HG02678 (cell line): ENCODE data around the gene SPATA13.
"Not testable (repeated sequence)": the region's sequence is repeated elsewhere in the genome, so short reads cannot be mapped to it uniquely, and the experiment has no call there.

Experiments used
- ATAC-seq: cut with Tn5 transposase; IDR thresholded peaks from one replicate; pipeline ENCODE4 v1.9.1; 2021; ENCODE audit warnings: mild to moderate bottlenecking, moderate library complexity; ENCODE audit not compliant: unreplicated experiment

SPATA13 gene

DNA sequence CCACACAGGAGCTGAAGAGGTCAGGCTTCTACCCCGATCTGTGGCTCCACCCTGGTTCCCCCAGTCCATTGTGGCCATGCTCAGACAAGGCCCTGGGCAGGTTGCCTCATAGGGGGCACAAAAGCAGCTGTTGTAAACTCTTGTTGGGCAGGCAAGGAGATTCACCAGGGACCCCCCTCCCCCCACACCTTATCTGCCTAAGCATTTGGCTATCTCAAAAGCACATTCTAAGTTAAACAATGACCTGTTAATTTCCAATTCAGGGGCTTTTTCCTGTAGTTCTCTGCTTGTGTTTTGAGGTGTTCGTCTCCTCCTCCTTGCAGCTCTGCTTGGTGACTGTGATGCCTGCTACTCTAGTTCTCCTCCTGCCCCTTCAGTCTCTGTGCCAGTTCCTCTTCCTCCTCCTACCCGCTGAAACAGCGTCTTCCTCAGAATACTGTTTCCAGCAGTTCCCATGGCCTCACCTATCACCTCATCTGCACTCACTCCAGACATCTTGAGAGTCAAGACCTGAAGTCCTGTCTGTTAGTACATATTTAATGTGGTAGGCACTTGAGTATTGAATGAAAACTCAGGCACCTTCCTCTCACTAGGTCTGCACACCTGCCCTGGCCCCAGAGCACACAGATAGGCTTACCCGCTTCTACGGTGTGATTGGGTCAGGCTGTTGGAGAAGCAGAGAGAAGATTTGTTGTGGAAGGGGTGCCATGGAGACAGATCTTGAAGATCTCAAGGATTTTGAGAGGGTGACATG, 31.7 kb downstream of the SPATA13 start:
- ATAC-seq, result no peak

- no peak for ATAC-seq
These were observed 32.3 kb downstream of the SPATA13 start for GRCh38 chr13:24192811-24193162.

- no peak for ATAC-seq
These were observed 33.9 kb downstream of the SPATA13 start for GRCh38 chr13:24194447-24194846.

DNA sequence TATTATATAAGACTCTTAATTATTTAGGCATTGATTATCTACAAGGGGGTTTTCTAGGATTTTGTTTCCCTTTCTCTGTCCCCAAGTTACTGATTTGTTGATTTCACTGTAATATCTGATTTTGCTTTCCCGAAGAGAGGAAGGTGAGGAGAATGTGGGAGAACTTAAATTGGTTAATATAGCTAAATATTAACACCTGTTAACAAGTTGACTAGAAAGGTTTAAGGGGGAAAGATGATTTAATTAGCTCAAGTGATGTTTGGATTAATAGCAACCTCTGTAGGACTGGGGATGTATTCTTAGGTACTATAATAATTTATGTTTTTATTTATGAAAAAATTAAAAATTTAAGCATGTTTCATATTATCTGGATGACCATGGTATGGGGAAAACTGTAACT, 35.1 kb downstream of the SPATA13 start:
- ATAC-seq, result no peak

GRCh38 chr13:24196593-24197197, 36.2 kb downstream of the SPATA13 start:
- no peak for ATAC-seq

GRCh38 chr13:24199016-24199415, 38.5 kb downstream of the SPATA13 start:
- no peak for ATAC-seq

GRCh38 chr13:24202215-24202614, 41.7 kb downstream of the SPATA13 start:
- no peak for ATAC-seq

- ATAC-seq, result no peak
These were observed 42.8 kb downstream of the SPATA13 start for GRCh38 chr13:24203273-24203672.

GRCh38 chr13:24203811-24204210, 43.3 kb downstream of the SPATA13 start:
- peak; percentile 84 for ATAC-seq

DNA sequence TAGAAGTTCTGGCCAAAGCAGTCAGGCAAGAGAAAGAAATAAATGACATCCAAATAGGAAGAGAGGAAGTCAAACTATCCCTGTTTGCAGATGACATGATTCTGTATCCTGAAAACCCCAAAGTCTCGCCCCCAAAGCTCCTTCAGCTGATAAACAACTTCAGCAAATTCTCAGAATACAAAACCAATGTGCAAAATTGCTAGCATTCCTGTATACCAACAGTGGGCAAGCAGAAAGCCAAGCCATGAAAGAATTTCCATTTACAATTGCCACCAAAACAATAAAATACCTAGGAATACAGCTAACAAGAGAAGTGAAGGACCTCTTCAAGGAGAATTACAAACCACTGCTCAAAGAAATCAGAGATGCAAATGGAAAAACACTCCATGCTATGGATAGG, 44.6 kb downstream of the SPATA13 start:
- ATAC-seq, result not testable (repeated sequence)

DNA sequence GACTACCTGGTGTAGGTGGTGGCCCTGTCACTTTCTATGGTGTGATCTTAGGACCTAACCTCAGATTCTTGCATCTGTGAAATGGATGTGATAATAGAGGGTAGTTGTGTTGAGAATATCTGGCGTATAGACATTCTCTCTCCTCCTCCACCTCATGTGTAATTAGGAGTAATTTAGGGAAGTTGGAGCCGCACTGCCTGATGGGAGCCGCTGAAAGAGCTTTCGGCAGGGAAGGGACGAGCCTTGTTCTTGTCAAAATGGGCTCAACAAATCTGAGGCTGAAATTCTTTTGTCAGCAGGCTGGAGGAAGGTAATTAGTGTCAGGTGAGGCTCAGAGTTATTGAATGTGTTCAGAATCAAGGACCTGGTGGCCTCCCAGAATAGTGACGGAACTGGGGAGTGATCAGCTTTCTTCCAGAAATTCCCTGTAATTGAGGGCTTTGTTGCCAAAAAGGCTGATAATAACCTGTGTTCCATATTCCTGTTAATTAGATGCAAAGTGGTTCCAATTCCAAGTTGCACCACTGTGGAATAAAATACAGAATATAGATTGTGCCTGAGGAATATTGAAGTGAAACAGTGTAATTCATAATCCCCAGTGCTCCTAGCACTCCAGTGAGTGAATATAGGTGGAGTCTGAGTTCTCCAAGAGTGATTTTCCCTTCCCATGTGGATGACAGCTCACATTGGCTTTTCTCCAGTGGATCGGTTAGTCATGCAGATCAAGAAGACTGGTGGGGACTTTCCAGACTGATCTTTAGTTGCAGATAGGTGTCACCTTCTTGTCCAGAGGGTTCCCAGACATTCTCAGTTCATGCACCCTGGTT, 47.5 kb downstream of the SPATA13 start:
- no peak for ATAC-seq

DNA sequence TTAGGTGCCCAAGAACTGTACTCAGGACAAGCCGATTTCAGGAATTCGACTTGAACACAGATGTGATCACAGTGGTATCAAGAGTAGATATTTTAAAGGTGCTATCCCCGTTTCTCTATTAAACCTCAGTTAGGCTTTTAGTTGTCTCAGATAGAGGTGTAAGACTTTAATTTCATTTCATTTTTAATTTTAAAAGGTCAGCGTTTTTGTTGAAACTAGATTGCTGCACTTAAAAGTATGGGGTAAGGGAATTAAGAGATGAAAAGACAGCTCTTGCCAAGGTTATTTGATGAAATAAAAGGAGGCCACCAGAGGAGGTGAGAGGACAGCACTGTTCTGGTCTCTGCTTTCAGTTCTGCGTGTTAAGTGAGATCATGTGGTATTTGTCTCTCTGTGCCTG, 48.6 kb downstream of the SPATA13 start:
- ATAC-seq, result no peak

DNA sequence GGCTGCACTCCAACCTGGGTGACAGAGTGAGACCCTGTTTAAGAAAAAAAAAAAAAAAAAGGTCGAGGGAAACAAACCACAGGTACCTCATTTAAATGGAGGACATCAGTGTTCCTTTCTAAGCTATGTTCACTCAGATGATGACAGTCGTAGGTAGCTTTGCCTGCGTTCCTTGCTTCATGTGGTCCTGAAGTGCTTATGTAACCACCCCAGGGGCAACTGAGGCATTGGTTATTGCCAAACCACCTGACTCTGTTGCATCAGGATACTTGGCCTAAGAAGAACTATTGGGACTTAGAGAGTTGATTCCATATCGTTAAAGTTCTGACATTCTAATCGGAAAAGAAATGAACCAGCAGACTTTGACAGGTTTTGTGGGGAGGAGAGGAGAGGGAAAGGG, 51.7 kb downstream of the SPATA13 start:
- no peak for ATAC-seq

DNA sequence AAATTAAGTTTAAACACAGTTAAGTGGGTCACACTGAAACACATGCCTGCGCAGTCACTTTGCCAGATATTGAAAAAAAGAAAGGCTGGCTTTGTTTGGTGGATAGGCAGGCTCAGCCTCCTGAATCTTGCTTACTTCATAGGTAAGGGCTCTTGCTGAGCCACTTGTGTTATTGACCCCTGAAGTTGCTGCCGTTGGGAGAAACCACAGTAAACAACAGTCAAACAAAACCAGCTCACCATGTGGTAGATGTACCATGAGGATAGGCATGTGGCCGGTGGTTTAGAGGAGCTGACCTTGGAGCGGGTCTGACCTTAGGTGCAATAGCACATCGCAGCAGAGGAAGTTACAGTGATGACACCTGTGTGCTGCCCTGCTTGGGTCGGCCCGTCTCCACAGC, 52.2 kb downstream of the SPATA13 start:
- no peak for ATAC-seq

- no peak for ATAC-seq
These were observed 53.4 kb downstream of the SPATA13 start for GRCh38 chr13:24213932-24214331.

GRCh38 chr13:24214528-24214927, 54.0 kb downstream of the SPATA13 start:
- peak; percentile 55 for ATAC-seq

DNA sequence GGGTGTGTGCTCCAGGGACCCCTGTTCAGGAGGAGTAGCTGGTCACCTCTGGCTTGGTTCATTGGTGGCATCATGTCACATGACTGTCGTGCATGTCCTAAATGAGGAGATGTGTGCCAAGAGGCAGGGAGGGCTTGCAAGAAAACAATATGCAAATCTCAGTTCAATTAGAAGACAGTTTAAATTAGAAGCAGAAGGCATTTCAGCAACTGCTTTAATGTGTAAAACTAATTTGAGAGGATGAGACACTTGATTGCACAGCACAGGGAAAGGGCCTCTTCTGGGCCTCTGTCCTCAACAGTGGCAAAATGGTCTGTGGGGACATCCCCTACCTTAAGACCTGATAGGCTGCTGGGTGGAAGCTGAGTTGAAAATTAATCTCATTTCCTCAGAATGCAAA, 54.6 kb downstream of the SPATA13 start:
- peak; percentile 48 for ATAC-seq

DNA sequence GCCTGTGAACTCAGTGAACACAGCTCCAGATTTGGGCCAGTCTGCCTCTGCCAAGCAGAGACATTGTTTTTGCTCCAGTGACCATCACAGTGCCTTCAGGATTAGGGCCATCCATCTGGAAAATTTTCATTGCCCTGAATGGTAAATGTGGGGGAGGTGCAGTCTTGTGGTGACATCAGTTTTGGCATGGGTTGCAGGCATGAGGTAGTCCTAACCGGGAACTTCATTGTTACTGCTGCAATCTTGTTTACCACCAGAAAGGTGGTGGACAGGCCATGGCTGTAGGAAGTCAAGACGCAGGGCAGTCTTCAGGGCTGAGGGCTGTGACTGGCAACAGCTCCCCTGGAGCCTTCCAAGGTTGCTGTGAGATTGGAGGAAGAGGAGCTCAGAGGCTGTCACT, 55.2 kb downstream of the SPATA13 start:
- no peak for ATAC-seq

DNA sequence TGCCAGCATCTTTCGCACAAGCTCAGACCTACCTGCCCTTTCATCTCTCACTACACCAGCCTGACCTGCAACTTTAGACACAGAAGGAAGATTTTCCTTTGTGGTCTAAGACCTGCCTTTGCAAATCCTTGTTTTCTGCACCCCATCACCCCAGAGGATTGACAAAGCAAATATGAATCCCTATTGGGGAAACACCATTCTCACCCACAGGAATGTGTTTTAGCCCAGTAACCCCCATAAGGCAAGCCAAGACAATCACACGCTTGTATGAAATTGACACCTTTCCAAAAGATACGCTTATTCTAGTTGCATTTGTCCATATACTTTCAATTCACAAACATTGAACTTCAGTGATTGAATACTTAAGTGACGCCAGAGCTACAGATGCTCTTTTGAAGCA, 55.7 kb downstream of the SPATA13 start:
- ATAC-seq, result no peak

GRCh38 chr13:24216779-24217178, 56.3 kb downstream of the SPATA13 start:
- ATAC-seq, result not testable (repeated sequence)

GRCh38 chr13:24217601-24218281, 57.2 kb downstream of the SPATA13 start:
- ATAC-seq, result peak; percentile 54
